Ectodermal cell (in vitro differentiated cells): ENCODE measurements around the gene ATOSB.

Experiments
- H3K27ac ChIP-seq: 2 replicates; pipeline ENCODE4 v1.7.0; 2013; ENCODE audit warnings: mild to moderate bottlenecking, low read depth, low read length; ENCODE audit not compliant: insufficient read depth, poor library complexity, severe bottlenecking
- H3K27me3 ChIP-seq: 2 replicates; pipeline ENCODE4 v1.7.0; 2013; ENCODE audit warnings: mild to moderate bottlenecking, low read length; ENCODE audit not compliant: insufficient read depth, control insufficient read depth, poor library complexity, severe bottlenecking
- H3K36me3 ChIP-seq: one replicate; pipeline ENCODE4 v1.7.0; 2013; ENCODE audit warnings: low read length; ENCODE audit not compliant: control insufficient read depth, insufficient read depth
- H3K4me1 ChIP-seq: one replicate; pipeline ENCODE4 v1.7.0; 2013; ENCODE audit warnings: low read length; ENCODE audit not compliant: control insufficient read depth, insufficient read depth
- H3K4me3 ChIP-seq: 2 replicates; pipeline ENCODE4 v1.7.0; 2013; ENCODE audit warnings: low read depth, low read length, control low read depth; ENCODE audit not compliant: insufficient read depth
- H3K9me3 ChIP-seq: 2 replicates; pipeline ENCODE4 v1.7.0; 2013; ENCODE audit warnings: mild to moderate bottlenecking, low read length, moderate library complexity; ENCODE audit not compliant: control insufficient read depth
- WGBS, 2 experiments: methylation state at CpG; one replicate each; pipeline ENCODE4 v1.1.7; 2013; ENCODE audit warnings: missing lambda C conversion rate in 2 of 2; 5-methylcytosine and 5-hydroxymethylcytosine counted together

The ATOSB gene

GRCh38 chr9:35089434-35089833, 26.2 kb downstream of the ATOSB start:
- Histone ChIP-seq H3K36me3 (peaks cover 22% of the 10 kb centered on the region), H3K4me1 (no peaks in the 10 kb centered on the region), H3K27me3 (no peaks in the 10 kb centered on the region), H3K4me3 (no peak overlapping the region), H3K9me3 (no peaks in the 10 kb centered on the region), H3K27ac (no peak overlapping the region)
- 97 to 99% methylated on average over 2 of the region's 2 CpGs for WGBS, 2 experiments

DNA sequence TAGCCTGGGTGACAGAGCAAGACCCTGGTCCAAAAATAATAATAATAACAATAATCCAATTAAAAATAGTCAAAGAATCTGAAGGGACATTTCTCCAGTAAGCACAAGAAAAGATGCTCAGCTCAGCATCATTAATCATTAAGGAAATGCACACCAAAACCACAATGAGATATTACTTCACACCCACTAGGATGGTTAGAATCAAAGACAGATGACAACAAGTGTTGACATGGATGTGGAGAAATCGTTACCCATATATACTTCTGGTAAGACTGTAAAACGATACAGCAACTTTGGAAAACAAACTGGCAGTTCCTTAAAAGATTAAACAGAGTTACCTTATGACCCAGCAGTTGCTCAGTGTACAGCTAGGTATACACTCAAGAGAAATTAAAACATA, 30.6 kb downstream of the ATOSB start:
- no peaks in the 10 kb centered on the region for H3K4me1 ChIP-seq
- H3K27ac ChIP-seq = no peak overlapping the region
- 93 to 94% methylated on average over 2 of the region's 2 CpGs for WGBS, 2 experiments
- H3K36me3 ChIP-seq = peaks cover 6% of the 10 kb centered on the region
- H3K27me3 ChIP-seq = no peaks in the 10 kb centered on the region
- H3K4me3 ChIP-seq = no peak overlapping the region
- H3K9me3 ChIP-seq = no peaks in the 10 kb centered on the region

GRCh38 chr9:35079426-35080341, 36.0 kb downstream of the ATOSB start, which contains the start of gene FANCG:
FANCG (minus strand) TSS chr9:35079942; CDS start chr9:35079524, 418 bp downstream.
- WGBS, 2 experiments = 0% methylated on average over 67 of the region's 67 CpGs
- peak within 1 kb of the TSS; percentile 85 for H3K4me3 ChIP-seq
- no peaks in the 10 kb centered on the region for H3K9me3 ChIP-seq
- peaks cover 10% of the 10 kb centered on the region for H3K4me1 ChIP-seq
- peak within 1 kb of the TSS; percentile 89 for H3K27ac ChIP-seq
- H3K36me3 ChIP-seq = peaks cover 25% of the 10 kb centered on the region
- no peaks in the 10 kb centered on the region for H3K27me3 ChIP-seq

DNA sequence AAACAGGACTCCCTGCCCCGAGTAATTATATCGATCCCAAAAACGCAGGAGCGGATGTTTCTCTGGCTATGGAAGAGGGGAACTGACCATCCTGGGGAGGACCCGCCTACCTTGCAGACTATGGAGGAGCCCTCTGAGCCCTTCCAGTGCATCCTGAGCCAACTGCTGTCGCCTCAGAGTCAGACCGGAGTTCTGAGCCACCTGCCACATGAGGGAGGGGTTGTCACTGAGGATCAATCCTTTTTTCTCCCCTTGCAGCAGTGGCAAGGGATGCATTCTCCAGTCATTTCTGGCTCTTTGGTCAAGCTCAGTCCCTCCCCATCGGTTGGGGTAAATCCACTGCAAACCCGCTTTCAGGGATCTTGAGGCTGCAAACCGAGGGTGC, 36.6 kb downstream of the ATOSB start:
- Histone ChIP-seq H3K36me3 (peaks cover 31% of the 10 kb centered on the region), H3K27me3 (no peaks in the 10 kb centered on the region), H3K4me3 (peak overlapping the region; percentile 85), H3K27ac (peak overlapping the region; percentile 89), H3K9me3 (no peaks in the 10 kb centered on the region), H3K4me1 (peaks cover 10% of the 10 kb centered on the region)
- WGBS, 2 experiments = 5 to 7% methylated on average over 10 of the region's 10 CpGs

- H3K4me3 ChIP-seq = peak overlapping the region; percentile 85
These were observed 37.6 kb downstream of the ATOSB start for GRCh38 chr9:35078066-35078465.

GRCh38 chr9:35076848-35077247, 38.8 kb downstream of the ATOSB start:
- H3K27ac ChIP-seq = no peak overlapping the region
- no peaks in the 10 kb centered on the region for H3K9me3 ChIP-seq
- 92 to 95% methylated on average over 4 of the region's 4 CpGs for WGBS, 2 experiments
- no peaks in the 10 kb centered on the region for H3K27me3 ChIP-seq
- H3K4me1 ChIP-seq = peaks cover 13% of the 10 kb centered on the region
- H3K36me3 ChIP-seq = peaks cover 34% of the 10 kb centered on the region
- no peak overlapping the region for H3K4me3 ChIP-seq

More at GRCh38 chr9:35078066-35078465, 37.6 kb downstream of the ATOSB start:
- Histone ChIP-seq H3K9me3 (no peaks in the 10 kb centered on the region), H3K27me3 (no peaks in the 10 kb centered on the region), H3K27ac (no peak overlapping the region), H3K36me3 (peaks cover 34% of the 10 kb centered on the region), H3K4me1 (peaks cover 11% of the 10 kb centered on the region)
- WGBS, 2 experiments = 78 to 86% methylated on average over 4 of the region's 4 CpGs

DNA sequence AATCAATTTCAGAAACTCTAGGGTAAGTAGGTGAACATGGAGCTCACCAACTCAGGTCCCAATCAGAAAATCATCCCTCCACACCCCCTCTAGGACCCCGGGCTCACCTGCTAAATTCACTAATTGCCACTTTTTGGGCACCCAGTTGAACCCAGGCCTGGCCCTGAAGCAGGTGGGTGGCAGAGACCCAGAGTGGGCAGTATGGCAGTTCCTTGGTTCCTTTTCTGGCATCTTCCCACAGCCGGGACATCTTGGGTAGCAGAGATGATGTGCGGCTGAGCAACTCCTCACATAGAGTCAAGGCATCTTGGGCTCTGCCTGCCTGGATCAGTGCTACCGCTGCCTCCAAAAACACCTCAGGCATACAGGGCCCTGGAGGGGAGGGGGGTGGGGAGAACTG, 40.3 kb downstream of the ATOSB start:
- H3K27me3 ChIP-seq = no peaks in the 10 kb centered on the region
- H3K4me1 ChIP-seq = peaks cover 19% of the 10 kb centered on the region
- H3K9me3 ChIP-seq = no peaks in the 10 kb centered on the region
- H3K27ac ChIP-seq = no peak overlapping the region
- H3K4me3 ChIP-seq = no peak overlapping the region
- peaks cover 34% of the 10 kb centered on the region for H3K36me3 ChIP-seq
- WGBS, 2 experiments = 95 to 98% methylated on average over 4 of the region's 4 CpGs

- Histone ChIP-seq H3K36me3 (peaks cover 34% of the 10 kb centered on the region), H3K4me3 (no peak overlapping the region), H3K27me3 (no peaks in the 10 kb centered on the region), H3K9me3 (no peaks in the 10 kb centered on the region), H3K4me1 (peaks cover 25% of the 10 kb centered on the region), H3K27ac (no peak overlapping the region)
- 93 to 94% methylated on average over 8 of the region's 8 CpGs for WGBS, 2 experiments
These were observed 40.9 kb downstream of the ATOSB start for GRCh38 chr9:35074791-35075190.

GRCh38 chr9:35074141-35074540, 41.5 kb downstream of the ATOSB start:
- Histone ChIP-seq H3K27ac (no peak overlapping the region), H3K9me3 (no peaks in the 10 kb centered on the region), H3K36me3 (peaks cover 34% of the 10 kb centered on the region), H3K4me3 (no peak overlapping the region), H3K27me3 (no peaks in the 10 kb centered on the region), H3K4me1 (peaks cover 29% of the 10 kb centered on the region)
- WGBS, 2 experiments = 98% methylated on average over 6 of the region's 6 CpGs

DNA sequence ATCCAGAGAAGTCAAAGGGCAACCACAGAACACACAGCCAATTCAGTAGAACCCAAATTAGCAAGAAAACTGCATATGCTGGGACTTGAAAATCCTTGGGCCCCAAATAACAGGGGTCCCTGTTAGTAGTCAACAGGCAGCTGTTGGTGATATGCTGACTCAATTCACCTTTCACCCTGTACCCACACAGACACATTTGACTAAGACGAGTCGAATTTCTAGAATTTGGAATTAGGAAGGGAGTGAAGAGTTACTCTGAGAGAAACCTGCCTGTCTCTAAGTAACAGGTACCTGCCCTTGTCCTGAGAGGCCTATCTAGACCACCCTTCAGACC, 42.4 kb downstream of the ATOSB start:
- Histone ChIP-seq H3K27me3 (no peaks in the 10 kb centered on the region), H3K4me3 (no peak overlapping the region), H3K4me1 (peaks cover 24% of the 10 kb centered on the region), H3K36me3 (peaks cover 35% of the 10 kb centered on the region), H3K27ac (peak overlapping the region; percentile 94), H3K9me3 (no peaks in the 10 kb centered on the region)
- 100% methylated on average over 2 of the region's 2 CpGs; no CpG with 5 or more reads in 1 of the 2 experiments for WGBS, 2 experiments
